Uterine smooth muscle cell (primary cell): Measurements from ENCODE around the gene FAM118B. TPM values are rescaled to one million over a fixed set of nuclear protein-coding genes. Genes with fewer than 3 reads are reported as not detected.

Experiments used
- total RNA-seq: library from RNA; depleted of rRNA; stranded (reverse); fragments of >200 nt; gene quantifications from 2 replicates; pipeline ENCODE4 v1.2.3, GENCODE V29; 2014

The FAM118B gene
- 21.1 and 23.2 TPM in 2 replicates for total RNA-seq

DNA sequence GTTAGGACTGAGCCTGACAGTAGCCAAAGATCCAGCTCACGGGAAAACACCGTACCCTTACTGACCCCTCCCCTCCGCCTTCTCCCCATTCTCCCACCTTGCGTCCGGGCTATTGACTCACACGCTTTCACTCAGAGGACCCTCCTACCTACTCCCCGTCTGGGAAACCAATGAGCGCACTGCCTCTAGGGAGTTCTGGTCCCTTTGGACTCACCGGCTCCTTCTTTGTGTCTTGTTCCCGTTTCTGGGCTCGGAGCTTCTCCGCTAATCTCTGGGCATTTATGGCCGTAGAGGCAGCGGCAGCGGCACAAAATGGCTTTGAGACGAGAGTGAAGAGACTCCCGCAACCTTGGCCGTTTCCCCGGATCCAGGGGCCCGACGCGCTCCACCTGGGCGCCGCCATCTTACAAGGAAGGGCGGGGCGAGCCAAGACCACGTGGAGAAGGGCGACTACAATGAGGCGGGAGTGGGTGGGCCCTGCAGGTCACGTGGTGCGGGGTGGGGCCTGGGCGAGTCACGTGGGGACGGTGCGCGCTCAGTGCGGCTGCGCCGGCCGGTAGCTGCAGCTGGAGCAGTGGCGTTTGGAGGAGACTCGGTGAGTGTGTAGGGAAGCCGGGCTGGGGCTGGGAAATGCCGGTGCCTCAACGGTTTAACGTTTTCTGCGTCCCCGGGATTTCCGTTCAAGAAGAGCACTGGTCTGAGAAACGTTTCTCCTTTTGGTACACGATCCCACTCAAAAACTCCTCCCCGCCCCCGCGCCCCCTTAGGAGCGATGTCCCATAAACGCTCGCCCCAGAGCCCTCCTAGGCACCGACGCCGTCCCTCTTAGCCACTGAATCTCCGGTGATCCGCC, at the start of gene FAM118B, which contains the start of gene RPUSD4:
FAM118B (plus strand) TSS at position 547 of the 853 bp plus-strand sequence. CDS start 23,220 bp downstream, outside the sequence.
RPUSD4 (minus strand) TSS at position 415 of the 853 bp plus-strand sequence; CDS start at position 403, 12 bp downstream.

GRCh38 chr11:126268708-126269579, 57.4 kb downstream of the FAM118B start, which contains the start of the genes FOXRED1 and SRPRA:
TSS of gene FOXRED1 (plus strand) at chr11:126269154. CDS start at chr11:126269207, 53 bp downstream.
TSS of gene SRPRA (minus strand) at chr11:126268895. CDS start at chr11:126268804, 91 bp downstream.

DNA sequence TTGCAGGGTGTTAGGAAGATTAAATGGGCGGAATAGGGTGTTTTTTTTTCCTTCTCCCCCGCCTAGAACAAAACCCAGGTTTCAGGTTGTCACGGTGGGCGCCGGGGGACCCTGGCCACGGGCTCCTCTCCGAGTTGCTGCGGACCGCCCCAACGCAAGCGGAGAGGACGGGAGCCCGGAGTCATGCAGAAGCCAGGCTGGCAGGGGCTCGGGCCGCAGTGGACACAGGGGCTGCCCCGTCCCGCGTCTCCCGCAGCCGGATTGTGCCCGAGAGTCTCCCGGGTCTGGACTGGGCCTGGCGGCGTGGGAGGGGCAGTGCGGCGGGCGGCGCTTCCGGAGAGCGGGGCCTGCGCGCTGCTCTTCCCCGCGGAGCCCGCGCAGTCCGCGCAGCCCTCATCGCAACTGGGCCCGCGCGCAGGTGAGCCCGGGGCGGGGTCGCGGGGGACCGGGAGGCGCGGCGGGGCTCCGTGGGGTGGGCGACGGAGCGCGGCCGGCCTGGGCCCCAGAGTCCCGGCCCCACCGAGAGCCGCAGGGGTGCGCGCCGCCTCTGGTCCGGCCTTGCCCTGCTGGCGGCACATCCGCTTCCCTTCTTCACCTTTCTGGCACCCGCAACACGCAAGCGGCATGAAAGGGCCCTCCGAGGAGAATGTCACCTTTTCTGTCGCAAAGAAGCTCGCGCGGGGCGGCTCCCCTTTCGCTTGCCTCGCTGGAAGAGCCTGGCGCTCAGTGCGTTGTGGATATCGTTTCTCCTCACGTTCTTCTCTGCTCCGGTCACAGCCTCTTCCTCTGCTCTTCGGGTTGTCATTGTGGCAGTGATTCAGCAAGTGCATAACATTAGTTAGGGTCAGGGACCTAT, 71.4 kb downstream of the FAM118B start, which contains the start of gene TIRAP:
TIRAP (plus strand) TSS at position 358 of the 856 bp plus-strand sequence. CDS start 7,802 bp downstream, outside the sequence.

GRCh38 chr11:126303623-126304456, 92.3 kb downstream of the FAM118B start, which contains the start of gene DCPS:
TSS of gene DCPS (plus strand) at chr11:126304060. CDS start at chr11:126304081, 21 bp downstream.

Other genes starting within 250 kb of the FAM118B start
- 5.2 and 13.0 TPM in 2 replicates for gene CDON, start 148.9 kb upstream of the FAM118B start, total RNA-seq
- gene RPUSD4, start 132 bp upstream of the FAM118B start, total RNA-seq = 40.1 and 43.3 TPM in 2 replicates
- 64.7 and 74.3 TPM in 2 replicates for gene SRPRA, start 57.1 kb downstream of the FAM118B start, total RNA-seq
- 15.2 and 28.2 TPM in 2 replicates for gene FOXRED1, start 57.4 kb downstream of the FAM118B start, total RNA-seq
- gene TIRAP, start 71.3 kb downstream of the FAM118B start, total RNA-seq = 4.1 and 5.4 TPM in 2 replicates
- gene DCPS, start 92.3 kb downstream of the FAM118B start, total RNA-seq = 12.2 and 19.3 TPM in 2 replicates
- gene ST3GAL4, start 143.9 kb downstream of the FAM118B start, total RNA-seq = 22.5 and 27.9 TPM in 2 replicates